A549 (cell line): ENCODE results near the gene RBP3. TPM values are rescaled to one million over a fixed set of nuclear protein-coding genes. Genes with fewer than 3 reads are reported as not detected.

Experiments used
- ATAC-seq, 2 experiments: fragments of 200-7000 bp in 1 of 2; fragments of >200 bp in 1 of 2; cut with Nextera tagmentation in 1 of 2; cut with Tn5 transposase in 1 of 2; 3 replicates each; pipeline versions ENCODE4 v1.8.0 to v1.9.1; 2018 to 2020; ENCODE audit warnings: mild to moderate bottlenecking in 1 of 2, moderate library complexity in 1 of 2
- CTCF ChIA-PET: fragments of 300-600 bp; sonication (Branson Sonifier 250); formaldehyde crosslinking; extraction: SDS; loops from one replicate; lab custom pipeline; 2021; ENCODE audit warnings: antibody characterized with exemption, inconsistent platforms; lab: Yijun Ruan, JAX
- POLR2A ChIA-PET: fragments of 350-600 bp; formaldehyde crosslinking; extraction: SDS; loops from one replicate; lab custom pipeline; 2021; ENCODE audit warnings: antibody characterized with exemption, inconsistent platforms; lab: Yijun Ruan, JAX
- DNase-seq, 2 experiments: peaks; one replicate each; pipeline versions ENCODE4 v3.0.0 to v3.0.0-alpha.2; 2011 to 2016; ENCODE audit warnings: low read depth in 1 of 2, low spot score in 1 of 2
- FAIRE-seq: peaks from 2 replicates; lab custom pipeline; 2011; peaks lifted over from hg19 to GRCh38; lab: Jason Lieb, UNC
- H3K27ac ChIP-seq, 2 experiments: fragments of >200 bp; sonication (Bioruptor Twin); formaldehyde crosslinking; 3 replicates each; pipeline ENCODE4 v1.5.1; 2016 to 2017
- H3K4me1 ChIP-seq: fragments of >200 bp; sonication (Bioruptor Twin); formaldehyde crosslinking; 3 replicates; pipeline ENCODE4 v1.6.1; 2016
- H3K4me2 ChIP-seq: fragments of >200 bp; sonication (Bioruptor Twin); formaldehyde crosslinking; 3 replicates; pipeline ENCODE4 v1.6.1; 2016
- H3K4me3 ChIP-seq: fragments of >200 bp; sonication (Bioruptor Twin); formaldehyde crosslinking; 3 replicates; pipeline ENCODE4 v1.5.1; 2016
- H3K9me3 ChIP-seq: fragments of >200 bp; sonication (Bioruptor Twin); formaldehyde crosslinking; 3 replicates; pipeline ENCODE4 v1.6.1; 2016
- CBX2 ChIP-seq: fragments of 200-600 bp; sonication (generic); IDR thresholded peaks from 2 replicates; pipeline ENCODE4 v1.6.1; 2016; ENCODE audit warnings: low read depth, mild to moderate bottlenecking, borderline replicate concordance
- CEBPB ChIP-seq, 2 experiments: fragments of >200 bp in 1 of 2; sonication (Bioruptor Twin) in 1 of 2; formaldehyde crosslinking in 1 of 2; IDR thresholded peaks; 2 replicates each; pipeline ENCODE4 v1.6.1; 2012 to 2016
- EP300 ChIP-seq, 2 experiments: fragments of >200 bp; sonication (Bioruptor Twin); formaldehyde crosslinking; IDR thresholded peaks; 2 replicates in 1 of 2; 3 replicates in 1 of 2; pipeline ENCODE4 v1.6.1; 2016 to 2017
- ESRRA ChIP-seq: fragments of 150-350 bp; IDR thresholded peaks from 2 replicates; pipeline ENCODE4 v1.6.1; 2014; ENCODE audit warnings: mild to moderate bottlenecking, low read length, borderline replicate concordance
- FOSL2 ChIP-seq, 2 experiments: fragments of 450-650 bp in 1 of 2; fragments of >200 bp in 1 of 2; sonication (Bioruptor Twin) in 1 of 2; formaldehyde crosslinking; IDR thresholded peaks; 2 replicates each; pipeline versions ENCODE4 v1.5.0 to v1.6.1; 2016 to 2020; ENCODE audit warnings: mild to moderate bottlenecking in 1 of 2, moderate library complexity in 1 of 2
- FOXS1 ChIP-seq: fragments of 250-450 bp; sonication (Bioruptor Pico); IDR thresholded peaks from 2 replicates; pipeline ENCODE4 v1.5.0; 2020; ENCODE audit warnings: mild to moderate bottlenecking, moderate library complexity
- HOXA7 ChIP-seq: fragments of 250-450 bp; sonication (Bioruptor Pico); IDR thresholded peaks from 2 replicates; pipeline ENCODE4 v1.5.0; 2020; ENCODE audit warnings: mild to moderate bottlenecking, moderate library complexity
- HOXB5 ChIP-seq: fragments of 250-450 bp; sonication (Bioruptor Pico); IDR thresholded peaks from 2 replicates; pipeline ENCODE4 v1.5.0; 2020; ENCODE audit warnings: mild to moderate bottlenecking, moderate library complexity
- JUN ChIP-seq, 2 experiments: fragments of >200 bp; sonication (Bioruptor Twin); formaldehyde crosslinking; IDR thresholded peaks; 2 replicates in 1 of 2; 3 replicates in 1 of 2; pipeline ENCODE4 v1.6.1; 2016 to 2017
- MYC ChIP-seq: IDR thresholded peaks from 2 replicates; pipeline ENCODE4 v1.6.1; 2012; ENCODE audit warnings: mild to moderate bottlenecking, inconsistent platforms, low read length, improper control_type of control experiment, borderline replicate concordance
- RARB ChIP-seq: fragments of 250-450 bp; sonication (Bioruptor Pico); IDR thresholded peaks from 2 replicates; pipeline ENCODE4 v1.8.0; 2021; ENCODE audit warnings: mild to moderate bottlenecking, moderate library complexity
- RCOR1 ChIP-seq: fragments of 150-350 bp; IDR thresholded peaks from 2 replicates; pipeline ENCODE4 v1.6.1; 2014; ENCODE audit warnings: antibody characterized with exemption, low read length, low read depth
- SMC3 ChIP-seq: fragments of >200 bp; sonication (Bioruptor Twin); formaldehyde crosslinking; IDR thresholded peaks from 3 replicates; pipeline ENCODE4 v1.6.1; 2018; ENCODE audit warnings: inconsistent platforms
- SREBF2 ChIP-seq: fragments of 450-650 bp; IDR thresholded peaks from 2 replicates; pipeline ENCODE4 v1.6.1; 2014; ENCODE audit warnings: mild to moderate bottlenecking, moderate library complexity
- TFCP2L1 ChIP-seq: fragments of 250-450 bp; sonication (Bioruptor Pico); IDR thresholded peaks from 2 replicates; pipeline ENCODE4 v1.5.0; 2021; ENCODE audit warnings: mild to moderate bottlenecking
- ZFP36 ChIP-seq: fragments of 450-650 bp; IDR thresholded peaks from 2 replicates; pipeline ENCODE4 v1.6.1; 2014; ENCODE audit warnings: borderline replicate concordance; ENCODE audit not compliant: partially characterized antibody
- ZSCAN20 ChIP-seq: fragments of 250-450 bp; sonication (Bioruptor Pico); IDR thresholded peaks from 2 replicates; pipeline ENCODE4 v1.8.0; 2022; ENCODE audit warnings: mild to moderate bottlenecking, moderate library complexity
- WGBS: methylation state at CpG from one replicate; pipeline ENCODE4 v1.1.6; 2017; ENCODE audit errors: missing lambda C conversion rate; 5-methylcytosine and 5-hydroxymethylcytosine counted together
- polyA plus RNA-seq, 4 experiments: library from polyadenylated mRNA; depleted of rRNA in 3 of 4; stranded (reverse); fragments of >200 nt; fragmentation: RNase III in 1 of 4; extraction: RNeasy Plus Mini Kit Qiagen cat#74134 plus additional on column Dnase treatment in 1 of 4; gene quantifications; 2 replicates in 3 of 4; 3 replicates in 1 of 4; pipeline ENCODE4 v1.2.3, GENCODE V29; 2011 to 2017
- TF ChIP-seq, protein P1 (sequence below): IDR thresholded peaks from 2 replicates; pipeline ENCODE4 v1.6.1; 2012; ENCODE audit warnings: low read depth, borderline replicate concordance
- TF ChIP-seq, protein P2 (sequence below): IDR thresholded peaks from 2 replicates; pipeline ENCODE4 v1.6.1; 2012
- TF ChIP-seq, protein P3 (sequence below): fragments of 250-450 bp; sonication (Bioruptor Pico); IDR thresholded peaks from 2 replicates; pipeline ENCODE4 v1.5.0; 2021; ENCODE audit warnings: mild to moderate bottlenecking, moderate library complexity, borderline replicate concordance
- TF ChIP-seq, protein P4 (sequence below): fragments of >200 bp; sonication (Bioruptor Twin); formaldehyde crosslinking; IDR thresholded peaks from 3 replicates; pipeline ENCODE4 v1.5.1; 2016
- TF ChIP-seq, protein P5 (sequence below): IDR thresholded peaks from 2 replicates; pipeline ENCODE4 v1.6.1; 2012

The RBP3 gene
- polyA plus RNA-seq, 2 of the 4 experiments (the other 2 are of a cell fraction): not detected

DNA sequence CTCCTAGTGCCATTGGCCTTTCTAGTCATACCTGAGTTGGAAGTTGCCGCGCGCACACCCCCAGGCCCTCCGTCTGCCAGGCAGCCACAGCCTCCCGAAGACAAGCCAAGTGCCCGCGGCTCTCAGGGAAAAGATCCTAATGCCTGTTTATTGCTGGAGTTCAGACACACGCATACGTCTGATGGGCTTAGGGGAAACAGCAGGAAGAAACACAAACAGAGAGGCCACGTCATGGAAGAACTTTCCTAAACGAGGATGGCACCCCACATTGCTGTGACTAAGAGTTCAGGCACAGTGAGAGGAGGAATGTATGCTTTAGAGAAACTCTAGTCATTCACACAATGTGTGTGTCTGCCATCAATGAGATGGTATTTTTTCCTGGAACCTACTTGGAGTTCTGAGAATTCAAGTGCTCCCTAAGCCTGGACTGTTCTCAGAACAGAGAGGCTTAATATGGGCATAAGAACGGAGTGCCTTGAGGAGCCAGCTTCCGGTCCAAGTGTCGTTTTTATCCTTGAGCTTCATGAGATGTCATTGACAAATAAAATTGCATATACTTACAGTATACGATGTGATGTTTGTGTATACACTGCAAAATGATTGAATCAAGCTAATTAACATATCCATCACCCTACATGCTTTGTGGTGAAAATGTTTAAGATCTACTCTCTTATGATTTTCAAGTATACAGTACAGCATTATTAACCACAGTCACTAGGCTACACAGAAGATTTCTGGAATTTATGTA lies 11.6 kb upstream of the RBP3 start:
- ATAC-seq: no peak
- ChIA-PET CTCF (interaction anchor here (4.1 kb wide), 1 partner anchor 312 kb away, joined by 13 read pairs; no protein-coding TSS in a partner anchor), POLR2A (no interaction called here)
- no peak overlapping the region for H3K27ac ChIP-seq
- no peak for TF ChIP-seq SMC3
- TF ChIP-seq, protein P1, sequence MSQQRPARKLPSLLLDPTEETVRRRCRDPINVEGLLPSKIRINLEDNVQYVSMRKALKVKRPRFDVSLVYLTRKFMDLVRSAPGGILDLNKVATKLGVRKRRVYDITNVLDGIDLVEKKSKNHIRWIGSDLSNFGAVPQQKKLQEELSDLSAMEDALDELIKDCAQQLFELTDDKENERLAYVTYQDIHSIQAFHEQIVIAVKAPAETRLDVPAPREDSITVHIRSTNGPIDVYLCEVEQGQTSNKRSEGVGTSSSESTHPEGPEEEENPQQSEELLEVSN: no peak
- TF ChIP-seq MYC: no peak
- no peak for TF ChIP-seq RARB (CRISPR knock-in tag)
- no peak for TF ChIP-seq ZSCAN20 (CRISPR knock-in tag)
- TF ChIP-seq HOXB5 (CRISPR knock-in tag): no peak
- TF ChIP-seq CEBPB (IDR thresholded peaks at IDR 0.05): no peak
- TF ChIP-seq, protein P2, sequence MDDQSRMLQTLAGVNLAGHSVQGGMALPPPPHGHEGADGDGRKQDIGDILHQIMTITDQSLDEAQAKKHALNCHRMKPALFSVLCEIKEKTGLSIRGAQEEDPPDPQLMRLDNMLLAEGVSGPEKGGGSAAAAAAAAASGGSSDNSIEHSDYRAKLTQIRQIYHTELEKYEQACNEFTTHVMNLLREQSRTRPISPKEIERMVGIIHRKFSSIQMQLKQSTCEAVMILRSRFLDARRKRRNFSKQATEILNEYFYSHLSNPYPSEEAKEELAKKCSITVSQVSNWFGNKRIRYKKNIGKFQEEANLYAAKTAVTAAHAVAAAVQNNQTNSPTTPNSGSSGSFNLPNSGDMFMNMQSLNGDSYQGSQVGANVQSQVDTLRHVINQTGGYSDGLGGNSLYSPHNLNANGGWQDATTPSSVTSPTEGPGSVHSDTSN: no peak
- no peak for TF ChIP-seq ZFP36
- no peak for TF ChIP-seq RCOR1
- TF ChIP-seq, protein P3, sequence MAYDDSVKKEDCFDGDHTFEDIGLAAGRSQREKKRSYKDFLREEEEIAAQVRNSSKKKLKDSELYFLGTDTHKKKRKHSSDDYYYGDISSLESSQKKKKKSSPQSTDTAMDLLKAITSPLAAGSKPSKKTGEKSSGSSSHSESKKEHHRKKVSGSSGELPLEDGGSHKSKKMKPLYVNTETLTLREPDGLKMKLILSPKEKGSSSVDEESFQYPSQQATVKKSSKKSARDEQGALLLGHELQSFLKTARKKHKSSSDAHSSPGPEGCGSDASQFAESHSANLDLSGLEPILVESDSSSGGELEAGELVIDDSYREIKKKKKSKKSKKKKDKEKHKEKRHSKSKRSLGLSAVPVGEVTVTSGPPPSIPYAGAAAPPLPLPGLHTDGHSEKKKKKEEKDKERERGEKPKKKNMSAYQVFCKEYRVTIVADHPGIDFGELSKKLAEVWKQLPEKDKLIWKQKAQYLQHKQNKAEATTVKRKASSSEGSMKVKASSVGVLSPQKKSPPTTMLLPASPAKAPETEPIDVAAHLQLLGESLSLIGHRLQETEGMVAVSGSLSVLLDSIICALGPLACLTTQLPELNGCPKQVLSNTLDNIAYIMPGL (CRISPR knock-in tag): no peak
- TF ChIP-seq FOXS1: no peak
- TF ChIP-seq TFCP2L1 (CRISPR knock-in tag): no peak
- no peak for TF ChIP-seq JUN (IDR thresholded peaks at IDR 0.05)
- no peak for TF ChIP-seq ESRRA
- no peak for TF ChIP-seq EP300 (IDR thresholded peaks at IDR 0.05)
- TF ChIP-seq SREBF2: no peak
- TF ChIP-seq, all 56 proteins: peak for 0
- Histone ChIP-seq H3K4me1 (no peaks in the 10 kb centered on the region), H3K4me2 (no peak overlapping the region), H3K4me3 (no peak overlapping the region), H3K9me3 (no peaks in the 10 kb centered on the region)
- DNase-seq: no peak
- 69% methylated on average over 15 of the region's 15 CpGs for WGBS
- FAIRE-seq: no peak

DNA sequence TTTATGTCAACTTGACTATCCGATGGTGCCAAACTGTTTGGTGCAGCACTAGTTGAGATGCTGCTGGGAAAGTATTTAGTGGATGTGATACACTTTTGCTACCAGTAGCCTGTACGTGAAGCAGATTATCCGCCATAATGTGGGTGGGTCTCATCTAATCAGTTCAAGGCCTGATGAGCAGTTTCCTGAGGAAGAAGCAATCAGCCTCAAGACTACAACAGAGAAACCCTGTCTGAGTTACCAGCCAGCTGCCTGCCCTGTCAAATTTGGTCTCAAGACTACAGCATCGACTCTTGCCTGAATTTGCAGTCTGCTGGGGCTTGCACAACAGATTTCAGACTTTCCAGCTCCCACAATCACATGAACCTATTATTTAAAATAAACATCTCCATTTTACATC lies 10.9 kb upstream of the RBP3 start:
- POLR2A ChIA-PET: no interaction called here

More for the DNA sequence above, 10.9 kb upstream of the RBP3 start:
- H3K27ac ChIP-seq: no peak overlapping the region
- H3K4me1 ChIP-seq: no peaks in the 10 kb centered on the region
- FAIRE-seq (no peak), DNase-seq (no peak), ATAC-seq (no peak)
- CTCF ChIA-PET: interaction anchor here (4.1 kb wide), 1 partner anchor 312 kb away, joined by 13 read pairs; no protein-coding TSS in a partner anchor
- TF ChIP-seq, protein P4, sequence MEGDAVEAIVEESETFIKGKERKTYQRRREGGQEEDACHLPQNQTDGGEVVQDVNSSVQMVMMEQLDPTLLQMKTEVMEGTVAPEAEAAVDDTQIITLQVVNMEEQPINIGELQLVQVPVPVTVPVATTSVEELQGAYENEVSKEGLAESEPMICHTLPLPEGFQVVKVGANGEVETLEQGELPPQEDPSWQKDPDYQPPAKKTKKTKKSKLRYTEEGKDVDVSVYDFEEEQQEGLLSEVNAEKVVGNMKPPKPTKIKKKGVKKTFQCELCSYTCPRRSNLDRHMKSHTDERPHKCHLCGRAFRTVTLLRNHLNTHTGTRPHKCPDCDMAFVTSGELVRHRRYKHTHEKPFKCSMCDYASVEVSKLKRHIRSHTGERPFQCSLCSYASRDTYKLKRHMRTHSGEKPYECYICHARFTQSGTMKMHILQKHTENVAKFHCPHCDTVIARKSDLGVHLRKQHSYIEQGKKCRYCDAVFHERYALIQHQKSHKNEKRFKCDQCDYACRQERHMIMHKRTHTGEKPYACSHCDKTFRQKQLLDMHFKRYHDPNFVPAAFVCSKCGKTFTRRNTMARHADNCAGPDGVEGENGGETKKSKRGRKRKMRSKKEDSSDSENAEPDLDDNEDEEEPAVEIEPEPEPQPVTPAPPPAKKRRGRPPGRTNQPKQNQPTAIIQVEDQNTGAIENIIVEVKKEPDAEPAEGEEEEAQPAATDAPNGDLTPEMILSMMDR: no peak
- TF ChIP-seq FOSL2 (IDR thresholded peaks at IDR 0.05): no peak
- no peak for TF ChIP-seq FOSL2 (CRISPR knock-in tag; IDR thresholded peaks at IDR 0.05)
- no peak for TF ChIP-seq CBX2
- no peak for TF ChIP-seq TFCP2L1 (CRISPR knock-in tag)
- no peak for TF ChIP-seq SMC3
- no peak for TF ChIP-seq ZFP36
- TF ChIP-seq HOXA7: no peak
- TF ChIP-seq, protein P5, sequence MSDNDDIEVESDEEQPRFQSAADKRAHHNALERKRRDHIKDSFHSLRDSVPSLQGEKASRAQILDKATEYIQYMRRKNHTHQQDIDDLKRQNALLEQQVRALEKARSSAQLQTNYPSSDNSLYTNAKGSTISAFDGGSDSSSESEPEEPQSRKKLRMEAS: no peak
- TF ChIP-seq EP300 (IDR thresholded peaks at IDR 0.05): no peak
- H3K9me3 ChIP-seq: no peaks in the 10 kb centered on the region
- no peak overlapping the region for H3K4me2 ChIP-seq
- H3K4me3 ChIP-seq: no peak overlapping the region
- 42% methylated on average over 4 of the region's 4 CpGs for WGBS
